GM15510 (cell line): ENCODE data around the gene ERC1.

Experiments used
- POLR2A ChIP-seq: IDR thresholded peaks from 3 replicates; pipeline ENCODE4 v1.6.1; 2011; ENCODE audit warnings: borderline replicate concordance; ENCODE audit not compliant: insufficient read length; ENCODE audit errors: extremely low read depth

Gene ERC1

GRCh38 chr12:1069846-1070245, 78.8 kb downstream of the ERC1 start:
- no peak for TF ChIP-seq POLR2A

GRCh38 chr12:1071182-1071581, 80.2 kb downstream of the ERC1 start:
- no peak for TF ChIP-seq POLR2A

GRCh38 chr12:1073652-1074051, 82.6 kb downstream of the ERC1 start:
- no peak for TF ChIP-seq POLR2A

- no peak for TF ChIP-seq POLR2A
Measured at GRCh38 chr12:1077036-1077803, 86.2 kb downstream of the ERC1 start.

GRCh38 chr12:1078002-1078401, 87.0 kb downstream of the ERC1 start:
- TF ChIP-seq POLR2A = no peak

- TF ChIP-seq POLR2A = no peak
Measured at GRCh38 chr12:1080520-1081223, 89.6 kb downstream of the ERC1 start.

- no peak for TF ChIP-seq POLR2A
Measured at GRCh38 chr12:1083151-1083888, 92.3 kb downstream of the ERC1 start.

- no peak for TF ChIP-seq POLR2A
Measured at GRCh38 chr12:1083889-1084262, 92.9 kb downstream of the ERC1 start.

- no peak for TF ChIP-seq POLR2A
Measured at GRCh38 chr12:1091350-1091749, 100.3 kb downstream of the ERC1 start.

- TF ChIP-seq POLR2A = no peak
Measured at GRCh38 chr12:1093166-1093751, 102.2 kb downstream of the ERC1 start.

- TF ChIP-seq POLR2A = no peak
Measured at GRCh38 chr12:1094714-1095113, 103.7 kb downstream of the ERC1 start.

- no peak for TF ChIP-seq POLR2A
Measured at GRCh38 chr12:1099158-1099557, 108.1 kb downstream of the ERC1 start.

GRCh38 chr12:1102115-1102514, 111.1 kb downstream of the ERC1 start:
- TF ChIP-seq POLR2A = no peak

- TF ChIP-seq POLR2A = no peak
Measured at GRCh38 chr12:1102791-1103450, 111.9 kb downstream of the ERC1 start.

GRCh38 chr12:1103632-1104031, 112.6 kb downstream of the ERC1 start:
- TF ChIP-seq POLR2A = no peak

GRCh38 chr12:1104088-1104800, 113.2 kb downstream of the ERC1 start:
- no peak for TF ChIP-seq POLR2A
